GM18858 (cell line): ENCODE data around the gene ATE1.
A peak's percentile ranks its signal among the peaks of the same experiment; 100 is the strongest.
"Not testable (repeated sequence)": the region's sequence is repeated elsewhere in the genome, so short reads cannot be mapped to it uniquely, and the experiment has no call there.

ENCODE experiments used
- ATAC-seq: cut with Tn5 transposase; IDR thresholded peaks from one replicate; pipeline ENCODE4 v1.9.1; 2021; ENCODE audit not compliant: unreplicated experiment

ATE1 gene

DNA sequence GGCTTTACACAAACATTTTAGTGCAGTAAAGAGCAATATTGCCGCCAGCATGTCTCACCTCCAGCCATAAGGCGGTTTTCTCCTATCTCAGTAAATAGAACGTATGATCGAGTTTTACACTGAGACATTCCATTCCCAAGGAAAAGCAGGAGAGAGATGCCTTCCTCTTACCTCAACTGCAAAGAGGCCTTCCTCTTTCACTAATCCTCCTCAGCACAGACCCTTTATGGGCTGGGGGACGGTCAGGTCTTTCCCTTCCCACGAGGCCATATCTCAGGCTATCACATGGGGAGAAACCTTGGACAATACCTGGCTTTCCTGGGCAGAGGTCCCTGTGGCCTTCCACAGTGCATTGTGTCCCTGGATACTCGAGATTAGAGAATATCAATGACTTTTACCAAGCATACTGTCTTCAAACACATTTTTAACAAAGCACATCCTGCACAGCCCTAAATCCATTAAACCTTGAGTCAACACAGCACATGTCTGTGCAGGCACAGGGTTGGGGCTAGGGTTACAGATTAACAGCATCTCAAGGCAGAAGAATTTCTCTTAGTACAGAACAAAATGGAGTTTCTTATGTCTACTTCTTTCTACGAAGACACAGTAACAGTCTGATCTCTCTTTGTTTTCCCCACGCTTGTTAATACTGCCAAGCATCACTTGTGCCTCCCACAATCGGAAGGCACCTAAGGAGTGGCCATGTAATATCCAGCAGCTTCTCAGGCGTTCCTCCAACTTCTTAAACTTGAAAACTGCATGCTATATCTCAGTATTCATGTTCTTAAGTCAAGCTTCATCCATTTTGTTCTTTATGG lies 2.6 kb upstream of the ATE1 start:
- ATAC-seq: not testable (repeated sequence)

GRCh38 chr10:121929585-121930267 lies 1.9 kb upstream of the ATE1 start:
- ATAC-seq: not testable (repeated sequence)

DNA sequence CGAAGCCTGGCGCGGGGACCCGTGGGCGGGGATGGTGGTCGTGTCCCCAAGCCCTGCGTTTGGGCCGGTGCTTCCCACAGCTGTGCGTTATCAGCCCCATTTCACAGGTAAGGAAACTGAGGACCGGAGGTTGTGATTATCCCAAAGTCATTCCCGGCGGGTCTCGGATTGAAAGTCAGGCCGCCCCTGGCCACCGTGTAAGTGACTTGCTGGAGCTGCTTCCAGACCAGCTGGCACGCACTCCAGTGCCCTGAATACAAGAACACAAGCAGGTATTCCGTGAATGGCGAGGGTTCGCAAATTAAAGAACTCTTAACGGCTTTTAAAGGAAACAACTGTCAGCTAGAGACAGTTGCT lies 675 bp upstream of the ATE1 start:
- ATAC-seq: no peak

DNA sequence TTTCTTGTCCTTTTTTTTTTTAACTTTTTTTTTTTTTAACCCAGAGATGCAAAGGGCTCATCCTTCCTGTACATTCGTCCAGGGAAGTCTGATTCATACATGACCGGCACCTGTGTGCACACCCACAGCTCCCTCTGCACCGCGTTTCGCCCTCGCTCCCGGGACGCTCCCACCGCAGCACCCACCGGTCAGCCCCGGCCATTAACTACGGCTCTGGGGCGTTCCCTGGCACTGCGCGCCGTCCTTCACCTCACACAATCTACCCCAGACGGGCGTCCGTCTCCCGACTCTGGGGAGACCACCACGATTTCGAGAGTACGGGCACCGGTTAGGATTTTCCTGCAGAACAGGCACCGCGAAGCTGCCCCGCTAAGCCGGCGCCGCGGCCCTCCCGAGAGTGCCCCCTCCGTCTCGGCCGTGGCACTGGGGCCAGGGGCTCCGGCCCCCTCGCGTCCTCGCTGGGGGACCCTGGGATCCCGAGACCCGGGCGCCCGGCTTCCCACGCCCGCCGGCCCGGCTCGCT lies 452 bp downstream of the ATE1 start:
- peak; percentile 25 for ATAC-seq

- ATAC-seq: no peak
These were observed 1.0 kb downstream of the ATE1 start for GRCh38 chr10:121926671-121927317.

GRCh38 chr10:121926157-121926556 lies 1.7 kb downstream of the ATE1 start:
- no peak for ATAC-seq

DNA sequence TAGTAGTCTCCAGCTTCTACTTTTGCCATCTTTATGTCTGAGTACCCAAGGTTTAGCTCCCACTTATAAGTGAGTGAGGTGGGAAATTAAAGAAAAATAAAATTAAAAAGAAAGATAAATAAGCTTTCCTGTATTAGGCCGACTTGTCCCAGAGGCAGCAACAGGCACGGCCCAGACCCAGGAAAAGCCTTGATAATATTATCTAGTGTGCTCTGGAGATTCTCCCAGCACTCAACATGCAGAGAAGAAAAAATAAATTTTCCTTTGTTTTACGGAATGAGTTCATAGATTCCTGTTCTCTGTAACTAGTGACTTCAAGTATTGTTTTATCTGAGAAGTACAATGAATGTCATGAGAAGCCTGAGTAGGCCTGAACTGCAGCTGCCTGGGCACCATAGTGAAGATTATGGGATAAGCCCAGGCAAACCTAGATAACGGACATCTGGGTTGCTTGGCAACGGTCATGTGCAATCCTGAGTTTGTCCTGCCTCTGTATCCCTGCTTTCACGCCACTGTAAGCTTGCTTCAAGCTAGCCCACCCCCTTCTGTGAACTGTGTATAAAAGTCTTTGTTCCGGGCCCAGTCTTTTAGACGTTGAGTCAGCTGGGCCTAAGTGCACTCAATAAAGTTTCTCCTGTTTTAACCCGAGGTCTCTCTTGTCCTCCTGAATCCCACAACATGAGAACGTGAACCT lies 6.4 kb downstream of the ATE1 start:
- ATAC-seq: no peak

DNA sequence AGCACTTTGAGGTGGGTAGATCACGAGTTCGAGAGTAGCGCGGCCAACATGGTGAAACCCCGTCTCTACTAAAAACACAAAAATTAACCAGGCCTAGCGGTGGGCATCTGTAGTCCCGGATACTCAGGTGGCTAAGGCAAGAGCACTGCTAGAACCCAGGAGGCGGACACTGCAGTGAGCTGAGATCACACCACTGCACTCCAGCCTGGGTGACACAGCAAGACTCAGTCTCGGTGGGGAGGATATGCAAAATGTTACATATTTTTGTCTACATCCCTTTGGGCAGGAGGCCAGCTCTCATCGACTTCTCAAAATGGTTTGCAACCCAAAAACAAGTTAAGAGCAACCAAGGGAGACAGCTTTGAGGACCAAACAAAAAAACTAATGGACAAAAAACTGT lies 8.2 kb downstream of the ATE1 start:
- ATAC-seq: no peak

DNA sequence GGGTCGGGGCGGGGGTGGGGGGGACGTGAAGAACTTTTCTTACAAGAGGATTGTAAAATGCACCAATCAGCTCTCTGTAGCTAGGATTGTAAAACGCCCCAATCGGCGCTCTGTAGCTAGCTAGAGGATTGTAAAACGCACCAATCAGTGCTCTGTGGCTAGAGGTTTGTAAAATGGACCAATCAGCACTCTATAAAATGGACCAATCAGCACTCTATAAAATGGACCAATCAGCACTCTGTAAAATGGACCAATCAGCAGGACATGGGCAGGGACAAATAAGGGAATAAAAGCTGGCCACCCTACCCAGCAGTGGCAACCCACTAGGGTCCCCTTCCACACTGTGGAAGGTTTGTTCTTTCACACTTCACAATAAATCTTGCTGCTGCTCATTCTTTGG lies 9.0 kb downstream of the ATE1 start:
- ATAC-seq: not testable (repeated sequence)

GRCh38 chr10:121914661-121915060 lies 13.2 kb downstream of the ATE1 start:
- ATAC-seq: no peak

- no peak for ATAC-seq
These were observed 16.5 kb downstream of the ATE1 start for GRCh38 chr10:121911421-121911697.

DNA sequence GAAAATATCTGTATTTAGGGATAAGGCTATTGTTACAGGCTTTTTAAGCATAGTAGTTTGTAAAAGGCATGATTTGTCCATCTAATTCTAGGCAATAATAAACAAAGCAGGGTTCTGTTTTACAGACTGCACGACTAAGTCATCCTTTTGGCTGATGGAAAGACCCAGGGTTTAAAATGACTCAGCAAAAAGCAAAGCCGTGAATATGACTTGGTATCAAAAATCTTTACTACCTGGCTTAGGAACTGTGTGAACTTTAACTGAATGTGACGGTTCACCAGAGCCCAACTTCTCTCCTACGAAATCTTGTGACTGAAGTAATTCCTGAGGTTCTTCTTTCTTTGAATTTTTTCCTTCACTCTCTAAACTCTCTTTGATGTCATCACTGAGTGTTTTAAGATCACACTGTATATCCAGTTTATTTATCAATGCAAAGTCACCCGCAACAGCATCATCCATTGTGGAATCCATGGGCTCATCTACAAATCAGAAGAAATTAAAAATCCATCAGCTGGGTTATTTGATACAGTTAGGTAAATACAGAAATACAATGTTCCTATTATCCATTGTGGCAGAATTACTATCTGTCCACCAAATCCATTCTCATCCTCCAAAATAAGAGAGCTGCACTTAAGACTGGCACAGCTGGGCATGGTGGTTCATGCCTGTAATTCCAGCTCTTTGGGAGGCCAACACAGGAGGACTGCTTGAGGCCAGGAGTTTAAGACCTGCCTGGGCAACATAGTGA lies 17.0 kb downstream of the ATE1 start:
- no peak for ATAC-seq

- no peak for ATAC-seq
These were observed 22.9 kb downstream of the ATE1 start for GRCh38 chr10:121904888-121905287.

DNA sequence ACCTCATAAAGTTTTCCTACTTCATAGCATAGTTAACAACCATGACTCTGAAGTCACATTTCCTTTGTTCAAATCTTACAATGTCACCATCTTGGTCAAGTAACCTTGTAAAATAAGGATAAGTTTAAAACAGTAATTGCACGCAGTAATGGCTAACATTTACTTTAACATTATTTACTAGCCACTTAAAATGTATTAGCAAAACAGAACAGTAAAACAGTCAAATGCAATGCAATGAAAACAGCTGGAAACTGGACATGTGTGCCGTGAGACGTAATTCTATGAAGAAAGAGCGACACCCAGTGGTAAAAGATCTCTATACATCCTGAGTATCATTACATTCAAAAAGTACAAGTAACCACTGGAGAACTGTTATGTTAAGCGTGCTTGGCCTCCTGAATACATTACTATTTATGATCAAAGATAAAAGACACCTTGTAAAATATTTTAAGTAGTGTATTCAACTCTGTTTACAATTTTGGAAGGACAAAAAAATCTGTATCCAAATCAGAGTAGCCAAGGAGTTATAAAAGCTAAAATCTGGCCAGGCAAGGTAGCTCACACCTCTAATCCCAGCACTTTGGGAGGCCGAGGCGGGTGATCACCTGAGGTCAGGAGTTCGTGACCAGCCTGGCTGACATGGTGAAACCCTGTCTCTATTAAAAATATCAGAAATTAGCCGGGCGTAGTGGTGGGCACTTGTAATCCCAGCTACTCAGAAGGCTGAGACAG lies 27.2 kb downstream of the ATE1 start:
- ATAC-seq: peak; percentile 58

GRCh38 chr10:121899727-121900126 lies 28.1 kb downstream of the ATE1 start:
- no peak for ATAC-seq

- ATAC-seq: no peak
These were observed 36.7 kb downstream of the ATE1 start for GRCh38 chr10:121891103-121891502.

DNA sequence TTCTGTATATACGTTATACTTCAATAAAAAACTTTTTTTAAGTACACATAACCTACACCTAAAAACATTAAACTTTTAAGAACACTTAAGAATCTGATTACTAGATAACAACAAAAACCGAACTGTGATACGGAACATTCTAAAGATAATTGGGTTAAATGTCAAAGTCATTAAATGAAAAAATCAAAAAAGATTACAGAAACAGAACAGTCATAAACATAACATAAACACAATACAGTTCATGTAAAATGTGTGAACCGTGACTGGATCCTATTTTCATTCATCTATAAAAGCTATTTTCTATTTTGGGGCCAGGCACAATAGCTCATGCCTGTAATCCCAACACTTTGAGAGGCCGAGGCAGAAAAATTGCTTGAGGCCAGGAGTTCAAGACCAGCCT lies 38.6 kb downstream of the ATE1 start:
- no peak for ATAC-seq

GRCh38 chr10:121886997-121887622 lies 40.7 kb downstream of the ATE1 start:
- ATAC-seq: no peak

DNA sequence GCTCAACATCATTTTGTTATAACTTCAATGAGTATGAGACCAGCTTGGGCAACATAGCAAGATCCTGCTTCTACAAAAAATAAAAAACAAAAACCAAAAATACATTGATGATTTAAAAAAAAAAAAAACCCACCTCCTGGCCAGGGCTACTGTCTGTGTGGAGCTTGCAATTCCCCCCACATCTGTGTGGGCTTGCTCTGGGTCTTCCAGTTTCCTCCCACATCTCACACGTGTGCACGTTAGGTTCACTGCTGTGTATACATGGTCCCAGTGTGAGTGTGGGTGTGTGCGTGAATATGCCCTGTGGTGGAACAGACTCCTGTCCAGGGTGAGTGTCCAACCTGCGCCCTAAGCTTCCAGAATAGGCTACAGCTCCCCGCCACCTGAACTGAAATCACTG lies 41.6 kb downstream of the ATE1 start:
- no peak for ATAC-seq

DNA sequence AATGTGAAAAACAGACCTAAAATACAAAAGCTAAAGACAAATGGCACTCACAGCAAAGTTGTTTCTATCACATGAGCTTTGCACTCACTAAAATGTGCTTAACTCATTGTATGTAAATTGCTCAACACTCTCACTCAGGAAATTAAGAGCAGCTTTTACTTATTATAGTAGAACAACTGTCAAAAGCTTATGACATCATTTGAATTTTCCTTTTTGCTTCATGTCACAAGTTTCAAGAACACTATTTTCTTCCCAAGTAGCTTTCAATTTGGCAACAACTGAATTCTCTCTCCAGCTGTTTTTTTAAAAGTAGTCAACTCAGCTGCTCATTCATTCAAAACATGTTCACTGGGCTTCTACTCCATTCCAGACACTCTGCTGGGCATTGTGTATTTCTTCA lies 46.9 kb downstream of the ATE1 start:
- no peak for ATAC-seq
